HCT116 (cell line): ENCODE data around the gene TNFRSF14.

Experiments
- ATF3 ChIP-seq: IDR thresholded peaks from 2 replicates; pipeline ENCODE4 v1.6.1; 2012
- CTCF ChIP-seq, 3 experiments: fragments of 200-600 bp in 1 of 3; sonication (generic) in 1 of 3; IDR thresholded peaks in 2 of 3; conservative IDR thresholded peaks in 1 of 3; 2 replicates each; pipeline ENCODE4 v1.5.1; 2012 to 2017; ENCODE audit warnings: low read depth in 2 of 3, low read length in 2 of 3, antibody characterized with exemption in 1 of 3, borderline replicate concordance in 1 of 3, control low read depth in 1 of 3, mild to moderate bottlenecking in 1 of 3, mixed read lengths in 1 of 3, mixed run types in 1 of 3, moderate library complexity in 1 of 3; ENCODE audit not compliant: insufficient read depth in 1 of 3
- EGR1 ChIP-seq: IDR thresholded peaks from 2 replicates; pipeline ENCODE4 v1.6.1; 2012; ENCODE audit warnings: low read depth
- EZH2 ChIP-seq: fragments of 200-600 bp; sonication (generic); IDR thresholded peaks from 2 replicates; pipeline ENCODE4 v1.6.1; 2017; ENCODE audit warnings: antibody characterized with exemption, mixed run types
- EZH2phosphoT487 ChIP-seq: fragments of 200-600 bp; IDR thresholded peaks from 2 replicates; pipeline ENCODE4 v1.6.1; 2018; ENCODE audit warnings: antibody characterized with exemption, borderline replicate concordance
- JUND ChIP-seq: IDR thresholded peaks from 2 replicates; pipeline ENCODE4 v1.6.1; 2012
- POLR2A ChIP-seq: IDR thresholded peaks from 2 replicates; pipeline ENCODE4 v1.7.0; 2011; ENCODE audit warnings: borderline replicate concordance; ENCODE audit not compliant: insufficient read depth, insufficient read length; ENCODE audit errors: extremely low read depth
- POLR2AphosphoS5 ChIP-seq: IDR thresholded peaks from 2 replicates; pipeline ENCODE4 v1.6.1; 2011; ENCODE audit warnings: mild to moderate bottlenecking, low read depth, low read length, moderate library complexity
- TCF7L2 ChIP-seq: IDR thresholded peaks from 2 replicates; pipeline ENCODE4 v1.7.0; 2011; ENCODE audit warnings: borderline replicate concordance, inconsistent platforms; ENCODE audit not compliant: insufficient read depth, insufficient read length; ENCODE audit errors: extremely low read depth
- ZBTB33 ChIP-seq: IDR thresholded peaks from 2 replicates; pipeline ENCODE4 v1.6.1; 2011; ENCODE audit warnings: mild to moderate bottlenecking, low read length, moderate library complexity; ENCODE audit not compliant: insufficient replicate concordance; ENCODE audit errors: extremely low read depth
- ZNF274 ChIP-seq: fragments of 200-500 bp; sonication (Bioruptor generic); IDR thresholded peaks from 2 replicates; pipeline ENCODE4 v1.6.1; 2014; ENCODE audit warnings: mild to moderate bottlenecking, low read depth, low read length, inconsistent platforms

- TF ChIP-seq EZH2phosphoT487 (no peak), CTCF (IDR thresholded peaks at IDR 0.05 in 2 of 3, conservative IDR thresholded peaks at IDR 0.05 in 1 of 3; ENCODE audit: borderline replicate concordance in 1 of 3, insufficient read depth in 1 of 3, low read depth in 2 of 3, low read length in 2 of 3) (no peak), POLR2A (no peak), TCF7L2 (no peak), EGR1 (no peak), EZH2 (no peak), ZBTB33 (no peak), POLR2AphosphoS5 (no peak), ATF3 (no peak), ZNF274 (no peak), JUND (no peak)
These were observed 48.8 kb downstream of the TNFRSF14 start for GRCh38 chr1:2604844-2605508.
